CD4-positive, alpha-beta T cell treated with Interleukin-6 for 4 hours (primary cell): ENCODE data around the gene GABRB1.

ENCODE experiments used
- DNase-seq: peaks from one replicate; pipeline ENCODE4 v3.0.0-alpha.2; 2020; ENCODE audit warnings: mixed read lengths

The GABRB1 gene

GRCh38 chr4:47475411-47475810, 444.0 kb downstream of the GABRB1 start:
- no peak for DNase-seq
